ENCODE results near the gene ARMC7.

- TF ChIP-seq, protein P1, sequence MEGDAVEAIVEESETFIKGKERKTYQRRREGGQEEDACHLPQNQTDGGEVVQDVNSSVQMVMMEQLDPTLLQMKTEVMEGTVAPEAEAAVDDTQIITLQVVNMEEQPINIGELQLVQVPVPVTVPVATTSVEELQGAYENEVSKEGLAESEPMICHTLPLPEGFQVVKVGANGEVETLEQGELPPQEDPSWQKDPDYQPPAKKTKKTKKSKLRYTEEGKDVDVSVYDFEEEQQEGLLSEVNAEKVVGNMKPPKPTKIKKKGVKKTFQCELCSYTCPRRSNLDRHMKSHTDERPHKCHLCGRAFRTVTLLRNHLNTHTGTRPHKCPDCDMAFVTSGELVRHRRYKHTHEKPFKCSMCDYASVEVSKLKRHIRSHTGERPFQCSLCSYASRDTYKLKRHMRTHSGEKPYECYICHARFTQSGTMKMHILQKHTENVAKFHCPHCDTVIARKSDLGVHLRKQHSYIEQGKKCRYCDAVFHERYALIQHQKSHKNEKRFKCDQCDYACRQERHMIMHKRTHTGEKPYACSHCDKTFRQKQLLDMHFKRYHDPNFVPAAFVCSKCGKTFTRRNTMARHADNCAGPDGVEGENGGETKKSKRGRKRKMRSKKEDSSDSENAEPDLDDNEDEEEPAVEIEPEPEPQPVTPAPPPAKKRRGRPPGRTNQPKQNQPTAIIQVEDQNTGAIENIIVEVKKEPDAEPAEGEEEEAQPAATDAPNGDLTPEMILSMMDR (IDR thresholded peaks at IDR 0.05): no peak
- TF ChIP-seq POLR2A (IDR thresholded peaks at IDR 0.05): no peak
These were observed 65.2 kb downstream of the ARMC7 start for GRCh38 chr17:75174996-75175395.
